GM19455 (cell line): ENCODE results near the gene MGAT5B.

Experiments used
- ATAC-seq: cut with Tn5 transposase; IDR thresholded peaks from one replicate; pipeline ENCODE4 v1.9.1; 2021; ENCODE audit not compliant: unreplicated experiment

Gene MGAT5B

GRCh38 chr17:76903631-76904030 lies 35.4 kb downstream of the MGAT5B start:
- ATAC-seq, result no peak

- ATAC-seq, result no peak
These were observed 35.9 kb downstream of the MGAT5B start for GRCh38 chr17:76904116-76904515.

- no peak for ATAC-seq
These were observed 36.8 kb downstream of the MGAT5B start for GRCh38 chr17:76905036-76905435.

GRCh38 chr17:76905836-76906235 lies 37.6 kb downstream of the MGAT5B start:
- no peak for ATAC-seq

GRCh38 chr17:76906463-76906862 lies 38.3 kb downstream of the MGAT5B start:
- ATAC-seq, result no peak

GRCh38 chr17:76907352-76907751 lies 39.1 kb downstream of the MGAT5B start:
- no peak for ATAC-seq

GRCh38 chr17:76909971-76910760 lies 42.0 kb downstream of the MGAT5B start:
- ATAC-seq, result no peak

GRCh38 chr17:76911299-76912017 lies 43.3 kb downstream of the MGAT5B start:
- no peak for ATAC-seq

GRCh38 chr17:76912421-76913164 lies 44.4 kb downstream of the MGAT5B start:
- ATAC-seq, result no peak

- ATAC-seq, result no peak
These were observed 46.7 kb downstream of the MGAT5B start for GRCh38 chr17:76914937-76915336.

- ATAC-seq, result no peak
These were observed 47.8 kb downstream of the MGAT5B start for GRCh38 chr17:76915840-76916510.

- no peak for ATAC-seq
These were observed 49.6 kb downstream of the MGAT5B start for GRCh38 chr17:76917829-76918228.

- no peak for ATAC-seq
These were observed 50.6 kb downstream of the MGAT5B start for GRCh38 chr17:76918811-76919210.

- ATAC-seq, result no peak
These were observed 52.3 kb downstream of the MGAT5B start for GRCh38 chr17:76920364-76921139.

GRCh38 chr17:76921340-76922036 lies 53.3 kb downstream of the MGAT5B start:
- ATAC-seq, result no peak

GRCh38 chr17:76922084-76922483 lies 53.9 kb downstream of the MGAT5B start:
- no peak for ATAC-seq

- ATAC-seq, result no peak
These were observed 54.8 kb downstream of the MGAT5B start for GRCh38 chr17:76922967-76923366.

- ATAC-seq, result no peak
These were observed 55.3 kb downstream of the MGAT5B start for GRCh38 chr17:76923491-76923890.
